HS-27A (cell line): ENCODE results near the gene ZNF497.

Source experiments
- DNase-seq: peaks from one replicate; pipeline ENCODE4 v3.0.0-alpha.2; 2012; ENCODE audit warnings: low read depth, missing footprints

The ZNF497 gene

GRCh38 chr19:58307736-58308135 is 54.8 kb downstream of the ZNF497 start:
- DNase-seq, result no peak

GRCh38 chr19:58305932-58306323 is 56.6 kb downstream of the ZNF497 start:
- no peak for DNase-seq

GRCh38 chr19:58305065-58305931 is 57.3 kb downstream of the ZNF497 start, which contains the start of gene ERVK3-1:
TSS of gene ERVK3-1 (plus strand) at chr19:58305377. CDS start at chr19:58312169, 6,792 bp downstream.
- DNase-seq, result peak; percentile 90

- no peak for DNase-seq
These were observed 57.8 kb downstream of the ZNF497 start for GRCh38 chr19:58304748-58305064.
